Thyroid gland (tissue), 4 donors: ENCODE measurements around the gene MAVS. TPM values are rescaled to one million over a fixed set of nuclear protein-coding genes. Genes with fewer than 3 reads are reported as not detected.

Experiments used
- DNase-seq, 2 donors: peaks; one replicate each; pipeline ENCODE4 v3.0.0-alpha.2; 2019
- H3K27ac ChIP-seq, 3 donors: fragments of 200-600 bp; sonication (generic); 1 replicate in 2 of 3; 2 replicates in 1 of 3; pipeline ENCODE4 v1.5.1; 2016 to 2019; ENCODE audit warnings: mild to moderate bottlenecking in 1 of 3, moderate library complexity in 1 of 3
- H3K27me3 ChIP-seq: fragments of 200-600 bp; sonication (generic); one replicate; pipeline ENCODE4 v1.5.1; 2019
- H3K36me3 ChIP-seq, 2 donors: fragments of 200-600 bp; sonication (generic); one replicate each; pipeline ENCODE4 v1.5.1; 2016 to 2019
- H3K4me1 ChIP-seq, 2 donors: fragments of 200-600 bp; sonication (generic); one replicate each; pipeline ENCODE4 v1.5.1; 2017 to 2019
- H3K4me3 ChIP-seq, 3 donors: fragments of 200-600 bp; sonication (generic); replicated peaks in 1 of 3; 1 replicate in 2 of 3; 2 replicates in 1 of 3; pipeline ENCODE4 v1.5.1; 2016; ENCODE audit warnings: mild to moderate bottlenecking in 1 of 3
- H3K9me3 ChIP-seq: fragments of 200-600 bp; sonication (generic); one replicate; pipeline ENCODE4 v1.5.1; 2017
- CTCF ChIP-seq, 6 experiments: fragments of 200-600 bp in 3 of 6; fragments of 450-650 bp in 3 of 6; sonication (generic) in 3 of 6; IDR thresholded peaks; one replicate each; pipeline ENCODE4 v1.5.1; 2016 to 2019; ENCODE audit warnings: antibody characterized with exemption in 6 of 6, mild to moderate bottlenecking in 2 of 6, inconsistent platforms in 1 of 6, moderate library complexity in 1 of 6
- POLR2A ChIP-seq, 2 donors: fragments of 450-650 bp; IDR thresholded peaks; one replicate each; pipeline ENCODE4 v1.6.1; 2017; ENCODE audit warnings: antibody characterized with exemption in 2 of 2, mild to moderate bottlenecking in 2 of 2, moderate library complexity in 1 of 2
- WGBS, 2 donors: methylation state at CpG; one replicate each; pipeline ENCODE4 v1.1.5; 2017; 5-methylcytosine and 5-hydroxymethylcytosine counted together
- intact Hi-C: fragments of 100-400 bp; cut with DNase I; formaldehyde crosslinking; loops from one replicate; pipeline ENCODE4 v1.15.1; 2023
- total RNA-seq, 4 donors: library from RNA; depleted of rRNA; stranded (reverse); fragments of >200 nt; gene quantifications; one replicate each; pipeline ENCODE4 v1.2.3, GENCODE V29; 2016

MAVS gene
- total RNA-seq, 4 donors from 2014 or later, result 30.4 to 52.3 (median 39.0) TPM

DNA sequence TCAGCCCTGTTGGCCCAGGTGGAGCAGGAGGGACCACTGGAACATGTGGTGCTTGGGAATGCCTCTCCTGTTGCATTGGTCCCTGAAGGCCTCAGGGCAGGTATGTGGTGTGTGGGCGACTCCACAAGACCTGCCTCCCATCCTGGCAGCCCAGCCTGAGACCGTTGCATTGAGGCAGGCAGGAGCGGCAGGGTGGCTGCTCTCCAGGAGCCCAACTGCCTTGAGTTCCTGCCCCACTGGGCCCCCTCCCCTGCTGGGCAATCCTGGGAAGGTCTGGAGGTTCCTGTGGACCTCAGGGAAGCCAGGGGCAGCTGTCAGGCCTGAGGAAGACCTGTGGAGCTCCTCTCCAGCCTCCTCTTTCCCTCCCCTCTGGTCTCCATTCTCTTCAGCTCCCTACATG lies 19.8 kb downstream of the MAVS start:
- H3K9me3 ChIP-seq, result no peaks in the 10 kb centered on the region
- no peak overlapping the region for H3K4me3 ChIP-seq
- intact Hi-C loops, result no loop called here
- H3K27ac ChIP-seq, result no peak overlapping the region
- no peak for TF ChIP-seq CTCF (IDR thresholded peaks at IDR 0.05)
- no peak for TF ChIP-seq POLR2A (IDR thresholded peaks at IDR 0.05)
- H3K36me3 ChIP-seq, result peaks cover 56 to 60% of the 10 kb centered on the region in 2 donors
- WGBS, 2 donors, result no CpG with 5 or more reads among the region's 3 CpGs
- H3K27me3 ChIP-seq, result no peaks in the 10 kb centered on the region
- DNase-seq, result no peak
- no peaks in the 10 kb centered on the region for H3K4me1 ChIP-seq

- no peak for DNase-seq
- Histone ChIP-seq H3K9me3 (no peaks in the 10 kb centered on the region), H3K4me3 (no peak overlapping the region), H3K27me3 (no peaks in the 10 kb centered on the region), H3K27ac (no peak overlapping the region), H3K4me1 (no peaks in the 10 kb centered on the region), H3K36me3 (peaks cover 43 to 48% of the 10 kb centered on the region in 2 donors)
- intact Hi-C loops, result no loop called here
- WGBS, 2 donors, result 83 to 89% methylated on average over 2 of the region's 2 CpGs
- no peak for TF ChIP-seq POLR2A (IDR thresholded peaks at IDR 0.05)
- TF ChIP-seq CTCF (IDR thresholded peaks at IDR 0.05), result no peak
Observed at GRCh38 chr20:3867802-3868201, 21.2 kb downstream of the MAVS start.

DNA sequence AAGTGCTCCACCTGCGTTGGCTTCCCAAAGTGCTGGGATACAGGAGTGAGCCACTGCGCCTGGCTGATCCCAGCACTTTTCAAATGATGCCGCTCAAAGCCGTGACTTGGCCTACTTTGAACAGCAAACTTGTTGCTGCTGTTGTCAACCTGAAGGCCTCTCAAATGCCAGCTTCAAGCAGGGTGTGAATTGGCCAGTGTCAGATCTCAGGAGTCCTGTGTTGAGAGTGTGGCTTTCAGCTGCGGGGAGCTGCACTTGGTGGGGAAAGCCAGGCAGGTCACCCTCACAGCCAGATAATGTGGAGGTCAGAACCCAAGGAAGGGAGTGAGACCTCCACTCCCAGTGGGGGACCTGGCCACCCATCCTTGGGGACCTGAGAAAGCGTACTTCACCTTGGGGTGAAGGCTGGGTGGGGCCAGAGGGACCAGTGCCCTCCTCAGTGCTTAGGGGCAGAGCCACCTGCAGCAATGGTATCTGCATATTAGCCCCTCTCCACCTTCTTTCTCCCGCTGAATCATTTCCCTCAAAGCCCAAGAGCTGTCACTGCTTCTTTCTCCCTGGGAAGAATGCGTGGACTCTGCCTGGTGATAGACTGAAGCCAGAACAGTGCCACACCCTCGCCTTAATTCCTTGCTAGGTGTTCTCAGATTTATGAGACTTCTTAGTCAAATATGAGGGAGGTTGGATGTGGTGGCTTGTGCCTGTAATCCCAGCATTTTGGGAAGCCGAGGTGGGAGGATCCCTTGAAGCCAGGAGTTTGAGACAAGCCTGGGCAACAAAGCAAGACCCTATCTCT lies 23.4 kb downstream of the MAVS start:
- 92 to 95% methylated on average over 9 to 10 of the region's 10 CpGs for WGBS, 2 donors
- no peak for TF ChIP-seq POLR2A (IDR thresholded peaks at IDR 0.05)
- intact Hi-C loops, result no loop called here
- Histone ChIP-seq H3K4me1 (no peaks in the 10 kb centered on the region), H3K4me3 (no peak overlapping the region), H3K27ac (no peak overlapping the region), H3K9me3 (no peaks in the 10 kb centered on the region), H3K36me3 (peaks cover 20 to 26% of the 10 kb centered on the region in 2 donors), H3K27me3 (no peaks in the 10 kb centered on the region)
- no peak for DNase-seq

DNA sequence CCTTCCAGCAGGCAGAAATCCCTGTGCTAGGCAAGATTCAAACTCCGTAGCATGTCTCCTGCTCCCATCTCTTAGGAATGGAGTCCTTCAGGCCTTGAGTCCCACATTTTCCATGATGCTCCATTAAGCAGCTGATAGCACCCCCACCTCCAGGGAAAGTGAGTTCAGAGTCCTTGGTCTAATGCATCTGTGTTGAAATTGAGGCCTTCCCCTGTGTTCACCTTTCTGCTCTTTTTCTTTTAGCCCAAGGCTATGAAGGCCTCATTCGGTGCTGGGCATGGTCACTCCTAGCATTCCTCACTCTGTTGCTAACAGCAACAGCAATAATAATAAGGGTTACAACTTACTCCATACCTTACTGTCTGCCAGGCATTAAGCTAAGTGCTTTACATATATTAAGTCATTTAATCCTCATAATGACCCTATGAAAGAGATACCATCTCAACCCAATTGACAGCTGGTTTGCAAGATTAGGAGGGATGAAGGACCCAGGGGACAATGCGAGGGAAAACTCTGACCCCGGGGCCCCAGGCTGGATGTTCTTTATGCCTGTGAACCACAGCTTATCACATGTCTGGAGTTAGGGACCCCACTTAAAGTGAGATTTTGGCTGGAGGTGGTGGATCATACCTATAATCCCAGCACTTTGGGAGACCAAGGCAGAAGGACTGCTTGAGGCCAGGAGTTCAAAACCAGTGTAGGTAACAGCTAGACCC lies 25.1 kb downstream of the MAVS start:
- no peak for DNase-seq
- no peaks in the 10 kb centered on the region for H3K27me3 ChIP-seq
- H3K9me3 ChIP-seq, result no peaks in the 10 kb centered on the region
- no peak overlapping the region for H3K4me3 ChIP-seq
- TF ChIP-seq CTCF (IDR thresholded peaks at IDR 0.05) (no peak), POLR2A (IDR thresholded peaks at IDR 0.05) (no peak)
- intact Hi-C loops, result no loop called here
- 88 to 89% methylated on average over 4 of the region's 4 CpGs for WGBS, 2 donors
- H3K4me1 ChIP-seq, result no peaks in the 10 kb centered on the region
- H3K36me3 ChIP-seq, result peaks cover 5 to 9% of the 10 kb centered on the region in 2 donors
- no peak overlapping the region for H3K27ac ChIP-seq

DNA sequence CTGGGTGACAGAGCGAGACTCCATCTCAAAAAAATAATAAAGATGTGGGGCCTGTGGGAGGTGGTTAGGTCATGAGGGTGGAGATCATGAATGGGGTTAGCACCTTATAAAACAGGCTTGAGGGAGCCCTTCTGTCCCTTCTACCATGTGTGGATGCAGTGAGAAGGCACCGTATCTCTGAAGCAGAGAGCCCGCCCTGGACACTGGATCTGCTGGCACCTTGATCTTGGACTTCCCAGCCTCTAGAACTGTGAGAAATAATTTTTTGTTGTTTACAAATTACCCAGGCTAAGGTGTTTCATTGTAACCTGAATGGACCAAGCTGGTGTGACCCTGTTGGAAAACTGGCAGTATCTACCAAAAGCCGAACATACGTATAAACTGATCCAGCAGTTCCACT lies 26.9 kb downstream of the MAVS start:
- no peaks in the 10 kb centered on the region for H3K4me1 ChIP-seq
- DNase-seq, result no peak
- intact Hi-C loops, result no loop called here
- no peaks in the 10 kb centered on the region for H3K36me3 ChIP-seq
- no peak overlapping the region for H3K4me3 ChIP-seq
- TF ChIP-seq CTCF (IDR thresholded peaks at IDR 0.05), result no peak
- TF ChIP-seq POLR2A (IDR thresholded peaks at IDR 0.05), result no peak
- WGBS, 2 donors, result 97% methylated on average over 5 of the region's 5 CpGs
- no peak overlapping the region for H3K27ac ChIP-seq
- no peaks in the 10 kb centered on the region for H3K9me3 ChIP-seq
- H3K27me3 ChIP-seq, result no peaks in the 10 kb centered on the region
